HEK293T (cell line): ENCODE results near the gene HM13.

ENCODE experiments used
- CTCF ChIA-PET: fragments of 350-600 bp; formaldehyde crosslinking; extraction: SDS; loops from one replicate; lab custom pipeline; 2021; ENCODE audit warnings: antibody characterized with exemption, inconsistent platforms; lab: Yijun Ruan, JAX
- POLR2A ChIA-PET: fragments of 350-600 bp; formaldehyde crosslinking; extraction: SDS; loops from one replicate; lab custom pipeline; 2020; ENCODE audit warnings: antibody characterized with exemption, inconsistent platforms; lab: Yijun Ruan, JAX
- DNase-seq: peaks from one replicate; pipeline ENCODE4 v3.0.0; 2012; ENCODE audit warnings: mixed read lengths; ENCODE audit errors: extremely low spot score
- ARNT ChIP-seq: fragments of 450-650 bp; IDR thresholded peaks from 2 replicates; pipeline ENCODE4 v1.6.1; 2017; ENCODE audit warnings: mild to moderate bottlenecking
- BHLHE40 ChIP-seq: fragments of 450-650 bp; IDR thresholded peaks from 2 replicates; pipeline ENCODE4 v1.6.1; 2016; ENCODE audit warnings: mild to moderate bottlenecking, moderate library complexity, borderline replicate concordance
- CTBP1 ChIP-seq: fragments of 450-650 bp; IDR thresholded peaks from 2 replicates; pipeline ENCODE4 v1.6.1; 2016; ENCODE audit warnings: borderline replicate concordance
- ELF4 ChIP-seq: fragments of 450-650 bp; IDR thresholded peaks from 2 replicates; pipeline ENCODE4 v1.6.1; 2017; ENCODE audit warnings: antibody characterized with exemption
- FOXA1 ChIP-seq: fragments of 450-650 bp; IDR thresholded peaks from 2 replicates; pipeline ENCODE4 v1.6.1; 2016; ENCODE audit warnings: mild to moderate bottlenecking
- FOXK2 ChIP-seq: fragments of 450-650 bp; IDR thresholded peaks from 2 replicates; pipeline ENCODE4 v1.6.1; 2016; ENCODE audit warnings: mild to moderate bottlenecking
- FOXM1 ChIP-seq: fragments of 450-650 bp; IDR thresholded peaks from 2 replicates; pipeline ENCODE4 v1.6.1; 2017; ENCODE audit warnings: mild to moderate bottlenecking, borderline replicate concordance
- HDGF ChIP-seq: fragments of 450-650 bp; IDR thresholded peaks from 2 replicates; pipeline ENCODE4 v1.6.1; 2017; ENCODE audit warnings: antibody characterized with exemption, borderline replicate concordance
- L3MBTL2 ChIP-seq: fragments of 450-650 bp; conservative IDR thresholded peaks from 2 replicates; pipeline ENCODE4 v1.6.1; 2016; ENCODE audit warnings: mild to moderate bottlenecking
- LEF1 ChIP-seq: fragments of 450-650 bp; IDR thresholded peaks from 2 replicates; pipeline ENCODE4 v1.6.1; 2017; ENCODE audit warnings: mild to moderate bottlenecking, borderline replicate concordance
- NFRKB ChIP-seq: fragments of 450-650 bp; IDR thresholded peaks from 2 replicates; pipeline ENCODE4 v1.6.1; 2016; ENCODE audit warnings: mild to moderate bottlenecking, moderate library complexity
- PKNOX1 ChIP-seq: fragments of 450-650 bp; IDR thresholded peaks from 2 replicates; pipeline ENCODE4 v1.6.1; 2016
- SP1 ChIP-seq: fragments of 450-650 bp; IDR thresholded peaks from 2 replicates; pipeline ENCODE4 v1.6.1; 2017
- SUZ12 ChIP-seq: fragments of 450-650 bp; IDR thresholded peaks from 2 replicates; pipeline ENCODE4 v1.6.1; 2016; ENCODE audit warnings: mild to moderate bottlenecking
- TARDBP ChIP-seq: fragments of 450-650 bp; IDR thresholded peaks from 2 replicates; pipeline ENCODE4 v1.6.1; 2016
- ZNF384 ChIP-seq: fragments of 450-650 bp; IDR thresholded peaks from 2 replicates; pipeline ENCODE4 v1.6.1; 2016

The HM13 gene

GRCh38 chr20:31587545-31588389, 73.5 kb downstream of the HM13 start:
- DNase-seq, result no peak
- CTCF ChIA-PET, result interaction anchor here (0.7 to 1.6 kb wide), 2 partner anchors 15 kb away, joined by 4 to 5 read pairs; no protein-coding TSS in a partner anchor
- POLR2A ChIA-PET, result interaction anchor here (1.0 to 2.1 kb wide), 5 partner anchors 15 to 25 kb away, joined by 3 to 15 read pairs (median 4); partner anchors contain the start of gene ID1
- no peak for TF ChIP-seq TARDBP
- no peak for TF ChIP-seq FOXA1
- TF ChIP-seq BHLHE40, result no peak
- TF ChIP-seq L3MBTL2, result no peak
- no peak for TF ChIP-seq ZNF384
- TF ChIP-seq HDGF, result no peak
- no peak for TF ChIP-seq LEF1
- TF ChIP-seq CTBP1, result no peak

- DNase-seq, result no peak
- ChIA-PET CTCF (interaction anchor here (1.3 to 2.5 kb wide), 2 partner anchors 21 to 22 kb away, joined by 4 to 9 read pairs; no protein-coding TSS in a partner anchor), POLR2A (interaction anchor here (1.4 kb wide), 2 partner anchors 14 to 16 kb away, joined by 4 to 12 read pairs; partner anchors contain the start of gene ID1)
- TF ChIP-seq NFRKB (no peak), ELF4 (no peak)
These were observed 76.5 kb downstream of the HM13 start for GRCh38 chr20:31590717-31591225.

GRCh38 chr20:31593221-31594001, 79.2 kb downstream of the HM13 start:
- TF ChIP-seq HDGF (no peak), FOXA1 (no peak), TARDBP (no peak), LEF1 (no peak), FOXK2 (no peak), CTBP1 (no peak), ZNF384 (no peak), SUZ12 (no peak), FOXM1 (no peak), NFRKB (no peak), PKNOX1 (no peak), SP1 (no peak), BHLHE40 (no peak), ELF4 (no peak)
- ChIA-PET POLR2A (interaction anchor here (0.6 to 1.4 kb wide), 3 partner anchors 14 to 99 kb away, joined by 3 to 6 read pairs (median 4); no protein-coding TSS in a partner anchor), CTCF (interaction anchor here (0.6 kb wide), 1 partner anchor 24 kb away, joined by 4 read pairs; no protein-coding TSS in a partner anchor)
- no peak for DNase-seq

- DNase-seq, result no peak
- CTCF ChIA-PET, result no interaction called here
- POLR2A ChIA-PET, result interaction anchor here (1.3 kb wide), 1 partner anchor 21 kb away, joined by 4 read pairs; no protein-coding TSS in a partner anchor
- TF ChIP-seq SP1 (no peak), FOXM1 (no peak), ELF4 (no peak), ARNT (no peak), CTBP1 (no peak), ZNF384 (no peak), FOXK2 (no peak), PKNOX1 (no peak), L3MBTL2 (no peak), HDGF (no peak), NFRKB (no peak), TARDBP (no peak), LEF1 (no peak), BHLHE40 (no peak), SUZ12 (no peak)
These were observed 79.8 kb downstream of the HM13 start for GRCh38 chr20:31594002-31594557.

GRCh38 chr20:31594558-31595379, 80.5 kb downstream of the HM13 start:
- no peak for DNase-seq
- CTCF ChIA-PET, result no interaction called here

More at GRCh38 chr20:31594558-31595379, 80.5 kb downstream of the HM13 start:
- POLR2A ChIA-PET, result no interaction called here
- TF ChIP-seq ZNF384 (no peak), SUZ12 (no peak), BHLHE40 (no peak), ELF4 (no peak), NFRKB (no peak), FOXA1 (no peak), FOXK2 (no peak), CTBP1 (no peak), TARDBP (no peak), LEF1 (no peak), FOXM1 (no peak), HDGF (no peak), L3MBTL2 (no peak), ARNT (no peak), SP1 (no peak), PKNOX1 (no peak)
